Left ventricle myocardium superior (tissue), 1 donor: Measurements from ENCODE around the gene BBS9. TPM values are rescaled to one million over a fixed set of nuclear protein-coding genes. Genes with fewer than 3 reads are reported as not detected.

ENCODE experiments used
- ATAC-seq: fragments of 200-7000 bp; cut with Tn5 transposase; one replicate; pipeline ENCODE4 v1.9.1; 2020; ENCODE audit warnings: mild to moderate bottlenecking, moderate library complexity
- DNase-seq: peaks from one replicate; pipeline ENCODE4 v3.0.0-alpha.2; 2020
- intact Hi-C: fragments of 100-400 bp; cut with micrococcal nuclease; formaldehyde crosslinking; loops from one replicate; pipeline ENCODE4 v1.11.0; 2022
- total RNA-seq: library from RNA; stranded (reverse); fragmentation: NEBNext Ultra II Directional; extraction: Animal tissue kit (Norgen Biotek cat#: 25700); gene quantifications from one replicate; pipeline ENCODE4 v1.2.1, GENCODE V29; 2021
- donor health status: DM: no; HTN: yes; CAD: no; lungs with severe emphysema.

Gene BBS9
- total RNA-seq, 1 donor from 2014 or later = 9.6 TPM

GRCh38 chr7:33556472-33556871 lies 427.1 kb downstream of the BBS9 start:
- intact Hi-C loops = no loop called here
- no peak for ATAC-seq
- DNase-seq = no peak

GRCh38 chr7:33558549-33559323 lies 429.4 kb downstream of the BBS9 start:
- DNase-seq (no peak), ATAC-seq (no peak)
- intact Hi-C loops = no loop called here

- intact Hi-C loops = no loop called here
- no peak for DNase-seq
- ATAC-seq = no peak
These were observed 430.0 kb downstream of the BBS9 start for GRCh38 chr7:33559324-33559710.

GRCh38 chr7:33562996-33563395 lies 433.6 kb downstream of the BBS9 start:
- intact Hi-C loops = no loop called here
- no peak for DNase-seq
- no peak for ATAC-seq

GRCh38 chr7:33563651-33564050 lies 434.3 kb downstream of the BBS9 start:
- ATAC-seq = no peak
- DNase-seq = no peak
- intact Hi-C loops = no loop called here

- ATAC-seq (no peak), DNase-seq (no peak)
- intact Hi-C loops = no loop called here
These were observed 448.8 kb downstream of the BBS9 start for GRCh38 chr7:33578166-33578565.

GRCh38 chr7:33578881-33579672 lies 449.7 kb downstream of the BBS9 start:
- ATAC-seq (no peak), DNase-seq (no peak)
- intact Hi-C loops = no loop called here

GRCh38 chr7:33579673-33579960 lies 450.3 kb downstream of the BBS9 start:
- DNase-seq (no peak), ATAC-seq (no peak)
- intact Hi-C loops = no loop called here

GRCh38 chr7:33581236-33581635 lies 451.9 kb downstream of the BBS9 start:
- DNase-seq = no peak
- ATAC-seq = no peak
- intact Hi-C loops = no loop called here

GRCh38 chr7:33582104-33582503 lies 452.7 kb downstream of the BBS9 start:
- DNase-seq (no peak), ATAC-seq (no peak)
- intact Hi-C loops = no loop called here

- DNase-seq = no peak
- no peak for ATAC-seq
- intact Hi-C loops = no loop called here
These were observed 453.2 kb downstream of the BBS9 start for GRCh38 chr7:33582533-33582932.

- ATAC-seq = no peak
These were observed 460.5 kb downstream of the BBS9 start for GRCh38 chr7:33589911-33590310.

GRCh38 chr7:33590916-33591315 lies 461.6 kb downstream of the BBS9 start:
- intact Hi-C loops = no loop called here
- ATAC-seq (no peak), DNase-seq (no peak)

More at GRCh38 chr7:33589911-33590310, 460.5 kb downstream of the BBS9 start:
- intact Hi-C loops = no loop called here
- no peak for DNase-seq

- intact Hi-C loops = no loop called here
- ATAC-seq = no peak
These were observed 462.1 kb downstream of the BBS9 start for GRCh38 chr7:33591490-33591889.

GRCh38 chr7:33592718-33593117 lies 463.4 kb downstream of the BBS9 start:
- intact Hi-C loops = no loop called here
- DNase-seq (no peak), ATAC-seq (no peak)

More at GRCh38 chr7:33591490-33591889, 462.1 kb downstream of the BBS9 start:
- no peak for DNase-seq

- DNase-seq (no peak), ATAC-seq (no peak)
- intact Hi-C loops = no loop called here
These were observed 464.2 kb downstream of the BBS9 start for GRCh38 chr7:33593611-33594010.

- intact Hi-C loops = no loop called here
- no peak for ATAC-seq
These were observed 467.3 kb downstream of the BBS9 start for GRCh38 chr7:33596686-33597085.

GRCh38 chr7:33597181-33597580 lies 467.8 kb downstream of the BBS9 start:
- no peak for ATAC-seq

More at GRCh38 chr7:33596686-33597085, 467.3 kb downstream of the BBS9 start:
- no peak for DNase-seq

GRCh38 chr7:33601101-33601500 lies 471.7 kb downstream of the BBS9 start:
- intact Hi-C loops = no loop called here
- no peak for DNase-seq
- no peak for ATAC-seq

More at GRCh38 chr7:33597181-33597580, 467.8 kb downstream of the BBS9 start:
- no peak for DNase-seq
- intact Hi-C loops = no loop called here

GRCh38 chr7:33601884-33602283 lies 472.5 kb downstream of the BBS9 start:
- no peak for DNase-seq
- no peak for ATAC-seq
- intact Hi-C loops = no loop called here

GRCh38 chr7:33604056-33604455 lies 474.7 kb downstream of the BBS9 start:
- intact Hi-C loops = no loop called here
- ATAC-seq (no peak), DNase-seq (no peak)
